Thyroid gland (tissue), 4 donors: ENCODE results near the gene MAP3K8. TPM values are rescaled to one million over a fixed set of nuclear protein-coding genes. Genes with fewer than 3 reads are reported as not detected.
A peak's percentile ranks its signal among the peaks of the same experiment; 100 is the strongest.

Experiments used
- DNase-seq, 2 donors: peaks; one replicate each; pipeline ENCODE4 v3.0.0-alpha.2; 2019
- H3K27ac ChIP-seq, 3 donors: fragments of 200-600 bp; sonication (generic); 1 replicate in 2 of 3; 2 replicates in 1 of 3; pipeline ENCODE4 v1.5.1; 2016 to 2019; ENCODE audit warnings: mild to moderate bottlenecking in 1 of 3, moderate library complexity in 1 of 3
- H3K27me3 ChIP-seq: fragments of 200-600 bp; sonication (generic); one replicate; pipeline ENCODE4 v1.5.1; 2019
- H3K36me3 ChIP-seq, 2 donors: fragments of 200-600 bp; sonication (generic); one replicate each; pipeline ENCODE4 v1.5.1; 2016 to 2019
- H3K4me1 ChIP-seq, 2 donors: fragments of 200-600 bp; sonication (generic); one replicate each; pipeline ENCODE4 v1.5.1; 2017 to 2019
- H3K4me3 ChIP-seq, 3 donors: fragments of 200-600 bp; sonication (generic); replicated peaks in 1 of 3; 1 replicate in 2 of 3; 2 replicates in 1 of 3; pipeline ENCODE4 v1.5.1; 2016; ENCODE audit warnings: mild to moderate bottlenecking in 1 of 3
- H3K9me3 ChIP-seq: fragments of 200-600 bp; sonication (generic); one replicate; pipeline ENCODE4 v1.5.1; 2017
- CTCF ChIP-seq, 6 experiments: fragments of 200-600 bp in 3 of 6; fragments of 450-650 bp in 3 of 6; sonication (generic) in 3 of 6; IDR thresholded peaks; one replicate each; pipeline ENCODE4 v1.5.1; 2016 to 2019; ENCODE audit warnings: antibody characterized with exemption in 6 of 6, mild to moderate bottlenecking in 2 of 6, inconsistent platforms in 1 of 6, moderate library complexity in 1 of 6
- POLR2A ChIP-seq, 2 donors: fragments of 450-650 bp; IDR thresholded peaks; one replicate each; pipeline ENCODE4 v1.6.1; 2017; ENCODE audit warnings: antibody characterized with exemption in 2 of 2, mild to moderate bottlenecking in 2 of 2, moderate library complexity in 1 of 2
- WGBS, 2 donors: methylation state at CpG; one replicate each; pipeline ENCODE4 v1.1.5; 2017; 5-methylcytosine and 5-hydroxymethylcytosine counted together
- intact Hi-C: fragments of 100-400 bp; cut with DNase I; formaldehyde crosslinking; loops from one replicate; pipeline ENCODE4 v1.15.1; 2023
- total RNA-seq, 4 donors: library from RNA; depleted of rRNA; stranded (reverse); fragments of >200 nt; gene quantifications; one replicate each; pipeline ENCODE4 v1.2.3, GENCODE V29; 2016

MAP3K8 gene
- 10 to 100 TPM in 3 of 4 donors, 1 to 10 TPM in 1; 9.7 to 37.9 (median 22.7) TPM for total RNA-seq

- H3K27me3 ChIP-seq, result no peaks in the 10 kb centered on the region
- 0% methylated on average over 13 to 33 of the region's 56 CpGs for WGBS, 2 donors
These were observed at the start of gene MAP3K8 for GRCh38 chr10:30433730-30434272. MAP3K8 (plus strand) TSS chr10:30434184; CDS start chr10:30438939, 4,755 bp downstream.

GRCh38 chr10:30384701-30385201, 49.2 kb upstream of the MAP3K8 start:
- intact Hi-C loops, result no loop called here
- no peaks in the 10 kb centered on the region for H3K9me3 ChIP-seq

More at GRCh38 chr10:30433730-30434272, at the start of gene MAP3K8:
- intact Hi-C loops, result no loop called here
- Histone ChIP-seq H3K4me3 (peak within 1 kb of the TSS; percentile 47 to 93 (median 91)), H3K9me3 (no peaks in the 10 kb centered on the region), H3K27ac (peak within 1 kb of the TSS; percentile 98 to 100 (median 99)), H3K36me3 (peaks cover 0 to under 1% of the 10 kb centered on the region in 2 donors), H3K4me1 (peaks cover 34 to 42% of the 10 kb centered on the region in 2 donors)
- no peak for TF ChIP-seq CTCF (IDR thresholded peaks at IDR 0.05)
- peak; percentile 85 to 91 for TF ChIP-seq POLR2A (IDR thresholded peaks at IDR 0.05)
- DNase-seq, result peak; percentile 94 to 95

GRCh38 chr10:30386801-30387588, 47.0 kb upstream of the MAP3K8 start:
- Histone ChIP-seq H3K36me3 (no peaks in the 10 kb centered on the region), H3K4me1 (no peaks in the 10 kb centered on the region), H3K27me3 (no peaks in the 10 kb centered on the region), H3K4me3 (no peak overlapping the region), H3K27ac (no peak overlapping the region), H3K9me3 (no peaks in the 10 kb centered on the region)
- intact Hi-C loops, result no loop called here
- TF ChIP-seq POLR2A (IDR thresholded peaks at IDR 0.05) (no peak), CTCF (IDR thresholded peaks at IDR 0.05) (no peak)
- WGBS, 2 donors, result 84 to 87% methylated on average over 11 to 13 of the region's 13 CpGs
- no peak for DNase-seq

More at GRCh38 chr10:30384701-30385201, 49.2 kb upstream of the MAP3K8 start:
- Histone ChIP-seq H3K36me3 (no peaks in the 10 kb centered on the region), H3K27me3 (no peaks in the 10 kb centered on the region), H3K4me3 (no peak overlapping the region), H3K27ac (no peak overlapping the region), H3K4me1 (no peaks in the 10 kb centered on the region)
- whole genome bisulfite sequencing, 2 donors, result 44 to 52% methylated on average over 10 of the region's 10 CpGs
- TF ChIP-seq POLR2A (IDR thresholded peaks at IDR 0.05), result no peak
- peak in 3 of 6 experiments; percentile 23 to 44 (median 27) for TF ChIP-seq CTCF (IDR thresholded peaks at IDR 0.05)
- peak; percentile 24 to 25 for DNase-seq

GRCh38 chr10:30387646-30388243, 46.2 kb upstream of the MAP3K8 start:
- H3K27me3 ChIP-seq, result no peaks in the 10 kb centered on the region
- H3K9me3 ChIP-seq, result no peaks in the 10 kb centered on the region
- TF ChIP-seq CTCF (IDR thresholded peaks at IDR 0.05), result no peak
- no peak for TF ChIP-seq POLR2A (IDR thresholded peaks at IDR 0.05)
- H3K4me3 ChIP-seq, result no peak overlapping the region
- intact Hi-C loops, result no loop called here
- WGBS, 2 donors, result 97% methylated on average over 3 of the region's 3 CpGs
- peaks cover 0 to 5% of the 10 kb centered on the region in 2 donors for H3K4me1 ChIP-seq
- no peaks in the 10 kb centered on the region for H3K36me3 ChIP-seq
- H3K27ac ChIP-seq, result no peak overlapping the region
- DNase-seq, result no peak
